ENCODE results near the gene DNHD1. TPM values are rescaled to one million over a fixed set of nuclear protein-coding genes. Genes with fewer than 3 reads are reported as not detected.

Gene DNHD1
- total and polyA plus RNA-seq, 2 of the 8 experiments (the other 6 are each of a cell fraction or from before 2014, with no cell fraction given) = 5.0 to 6.8 TPM

GRCh38 chr11:6473451-6474412 lies 23.3 kb upstream of the DNHD1 start, which contains the start of gene TRIM3:
Gene TRIM3 (minus strand): TSS chr11:6473941. CDS start chr11:6465695, 8,246 bp downstream.
- peaks cover 10% of the 10 kb centered on the region; the same call in 1 of the 2 replicates for H3K23me2 ChIP-seq (ENCODE audit: low read depth, low read length)
- H3K9ac ChIP-seq (replicated peaks in 1 of 4; ENCODE audit: extremely low read depth in 1 of 4, low read depth in 3 of 4, low read length in 3 of 4) = peak within 1 kb of the TSS in 3 of 4 experiments; percentile 35 to 66 (median 60); a peak in 6 of 7 replicates
- ChIA-PET POLR2A (ENCODE audit: partially characterized antibody) (interaction anchor here (0.7 to 1.7 kb wide), 12 partner anchors 8 to 157 kb away, joined by 3 to 12 read pairs (median 4); partner anchors contain the start of genes DNHD1 and TIMM10B), CTCF (ENCODE audit: partially characterized antibody) (interaction anchor here (1.0 to 7.0 kb wide), 10 partner anchors 19 to 95 kb away, joined by 3 to 69 read pairs (median 13); partner anchors contain the start of genes APBB1, DNHD1 and HPX)
- H3K23ac ChIP-seq (ENCODE audit: insufficient read length) = no peak within 1 kb of the TSS
- no peak within 1 kb of the TSS for H4K5ac ChIP-seq (ENCODE audit: insufficient read length, low read depth, low read length)
- 4% methylated on average over 41 of the region's 87 CpGs; no CpG with 5 or more reads in 1 of the 2 experiments for WGBS, 2 experiments (ENCODE audit: extremely low coverage in 1 of 2, insufficient coverage in 1 of 2, insufficient read length in 1 of 2, insufficient replicate concordance in 2 of 2, low coverage in 1 of 2, low lambda C conversion rate in 2 of 2, missing lambda C conversion rate in 1 of 2)
- H3K79me2 ChIP-seq (ENCODE audit: control insufficient read depth in 1 of 2, insufficient read depth in 2 of 2, low read length in 2 of 2) = no peaks in the 10 kb centered on the region
- peak within 1 kb of the TSS; percentile 56 for H3K18ac ChIP-seq (ENCODE audit: extremely low read depth, low read length)
- H3K27me3 ChIP-seq (replicated peaks in 1 of 4; ENCODE audit: control insufficient read depth in 3 of 4, extremely low read depth in 1 of 4, insufficient read depth in 3 of 4, low read length in 3 of 4) = no peaks in the 10 kb centered on the region; a peak in 1 of 7 replicates
- H3K56ac ChIP-seq (replicated peaks; ENCODE audit: insufficient read length, low read depth, low read length) = peak within 1 kb of the TSS; percentile 9
- H3K9me3 ChIP-seq (ENCODE audit: insufficient read depth in 2 of 2, low read depth in 1 of 2, low read length in 1 of 2) = no peaks in the 10 kb centered on the region
- H2BK15ac ChIP-seq (ENCODE audit: low read length) = 0 out of 2 replicates have a peak within 1 kb of the TSS, but pooled peaks have one; percentile 33
- no peaks in the 10 kb centered on the region for H3K79me1 ChIP-seq (ENCODE audit: low read depth, low read length)
- peaks cover 9 to 20% (median 15%) of the 10 kb centered on the region in 4 experiments for H3K4me1 ChIP-seq (replicated peaks in 1 of 4; ENCODE audit: control insufficient read depth in 3 of 4, insufficient read depth in 4 of 4, low read length in 3 of 4)
- H2AK5ac ChIP-seq (ENCODE audit: low read depth, low read length) = no peak within 1 kb of the TSS
- FAIRE-seq (no peak), DNase-seq (ENCODE audit: low read depth in 1 of 2, low spot score in 2 of 2) (peak; percentile 46 to 88)
- peaks cover 13 to 24% (median 19%) of the 10 kb centered on the region in 4 experiments for H3K36me3 ChIP-seq (ENCODE audit: control insufficient read depth in 2 of 4, insufficient read depth in 4 of 4, low read length in 3 of 4)
- peak within 1 kb of the TSS; percentile 80 to 99 for H3K4me2 ChIP-seq (ENCODE audit: insufficient read depth in 1 of 2, low read depth in 2 of 2, low read length in 2 of 2)
- no peak within 1 kb of the TSS for H3K4ac ChIP-seq (replicated peaks; ENCODE audit: insufficient read length, low read depth, low read length)
- H2BK20ac ChIP-seq (ENCODE audit: low read length) = no peak within 1 kb of the TSS
- peak within 1 kb of the TSS; percentile 62 for H2AFZ ChIP-seq (ENCODE audit: low read length)
- H4K91ac ChIP-seq (replicated peaks; ENCODE audit: insufficient read length, low read length) = no peak within 1 kb of the TSS
- H3K4me3 ChIP-seq (ENCODE audit: extremely low read depth in 1 of 4, insufficient read depth in 2 of 4, low read depth in 3 of 4, low read length in 4 of 4) = peak within 1 kb of the TSS; percentile 73 to 97 (median 80)
- H2BK12ac ChIP-seq (ENCODE audit: low read depth, low read length) = no peak within 1 kb of the TSS
- H4K20me1 ChIP-seq (replicated peaks in 1 of 2; ENCODE audit: control insufficient read depth in 1 of 2, insufficient read depth in 2 of 2, low read length in 2 of 2) = peaks cover 1 to 6% of the 10 kb centered on the region in 2 experiments
- H4K8ac ChIP-seq (ENCODE audit: extremely low read depth, insufficient read depth, low read length) = peak within 1 kb of the TSS; percentile 81; the same call in 1 of the 2 replicates
- no peak within 1 kb of the TSS for H2BK120ac ChIP-seq (replicated peaks; ENCODE audit: low read depth, low read length)
- no peak within 1 kb of the TSS; the same call in 1 of the 2 replicates for H3K27ac ChIP-seq (ENCODE audit: low read depth, low read length)
- no peak within 1 kb of the TSS for H3K14ac ChIP-seq (ENCODE audit: insufficient read length)
- H2BK5ac ChIP-seq (ENCODE audit: low read depth, low read length) = peak within 1 kb of the TSS; percentile 42; the same call in 1 of the 2 replicates
- TF ChIP-seq ATF2 (IDR thresholded peaks at IDR 0.05; ENCODE audit: low read length) (no peak), CHD2 (IDR thresholded peaks at IDR 0.05; ENCODE audit: low read length) (no peak), SIRT6 (IDR thresholded peaks at IDR 0.05; ENCODE audit: low read length) (no peak), CREB1 (IDR thresholded peaks at IDR 0.05) (0 out of 2 replicates have a peak, but pooled peaks have one; percentile 6), CHD1 (IDR thresholded peaks at IDR 0.05; ENCODE audit: low read depth, low read length) (no peak), POU5F1 (IDR thresholded peaks at IDR 0.05; ENCODE audit: low read depth, low read length) (no peak)

All from H1 (cell line).